Islet of Langerhans (tissue), 1 donor: ENCODE results near the gene PSD.

Experiments
- FAIRE-seq: peaks from one replicate; lab custom pipeline; 2011; peaks lifted over from hg19 to GRCh38; lab: Jason Lieb, UNC

PSD gene

DNA sequence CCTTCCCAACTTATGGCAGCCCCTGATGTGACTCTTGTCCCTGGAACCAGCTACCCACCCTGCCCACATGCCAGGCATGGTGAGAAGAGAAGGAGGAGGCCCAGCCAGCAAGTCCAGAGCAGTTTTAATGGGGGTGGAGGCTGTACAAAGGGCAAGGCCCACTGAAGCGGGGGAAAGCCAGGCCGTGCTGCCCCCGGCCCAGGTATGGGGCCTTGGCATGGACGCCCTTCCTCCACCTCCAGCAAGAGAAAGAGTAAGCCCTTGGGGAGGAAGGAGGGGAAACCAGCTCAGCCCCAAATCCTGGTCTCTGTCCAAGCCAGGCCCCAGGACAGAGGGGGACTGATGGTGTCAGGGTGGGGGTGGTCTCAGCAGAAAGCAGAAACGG, 16.1 kb downstream of the PSD start:
- no peak for FAIRE-seq

DNA sequence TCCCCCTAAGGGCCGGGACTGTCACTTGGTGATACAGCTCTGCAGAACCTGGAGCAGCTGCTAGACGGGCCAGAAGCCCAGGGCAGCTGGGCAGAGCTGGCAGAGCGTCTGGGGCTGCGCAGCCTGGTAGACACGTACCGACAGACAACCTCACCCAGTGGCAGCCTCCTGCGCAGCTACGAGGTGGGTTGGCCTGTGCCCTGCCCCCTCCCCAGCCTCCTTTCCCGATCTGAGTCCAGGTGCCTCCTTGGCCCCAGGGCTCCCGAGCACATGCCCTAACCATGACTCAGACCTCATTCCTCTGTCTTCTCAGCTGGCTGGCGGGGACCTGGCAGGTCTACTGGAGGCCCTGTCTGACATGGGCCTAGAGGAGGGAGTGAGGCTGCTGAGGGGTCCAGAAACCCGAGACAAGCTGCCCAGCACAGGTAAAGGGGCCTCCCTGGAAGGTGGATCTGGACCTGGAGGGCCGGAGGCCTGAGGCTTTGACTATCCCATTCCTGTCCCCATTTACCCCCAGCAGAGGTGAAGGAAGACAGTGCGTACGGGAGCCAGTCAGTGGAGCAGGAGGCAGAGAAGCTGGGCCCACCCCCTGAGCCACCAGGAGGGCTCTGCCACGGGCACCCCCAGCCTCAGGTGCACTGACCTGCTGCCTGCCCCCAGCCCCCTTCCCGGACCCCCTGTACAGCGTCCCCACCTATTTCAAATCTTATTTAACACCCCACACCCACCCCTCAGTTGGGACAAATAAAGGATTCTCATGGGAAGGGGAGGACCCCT, 16.7 kb downstream of the PSD start:
- FAIRE-seq = no peak

DNA sequence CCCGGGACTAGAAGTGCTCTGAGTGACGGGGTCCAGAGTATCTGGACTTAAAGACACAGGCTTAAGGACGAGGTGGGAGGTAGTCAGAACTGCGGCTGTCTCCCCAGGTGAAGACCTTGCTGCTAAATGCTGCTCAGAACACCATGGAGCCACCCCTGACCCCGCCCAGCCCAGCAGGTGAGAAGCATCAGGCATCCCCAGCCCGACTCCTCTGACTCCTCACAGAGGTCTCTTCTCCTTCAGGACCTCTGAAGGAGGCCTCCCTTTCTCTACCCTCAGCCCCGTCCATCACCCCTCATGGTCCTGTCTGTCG, 17.3 kb downstream of the PSD start:
- no peak for FAIRE-seq

DNA sequence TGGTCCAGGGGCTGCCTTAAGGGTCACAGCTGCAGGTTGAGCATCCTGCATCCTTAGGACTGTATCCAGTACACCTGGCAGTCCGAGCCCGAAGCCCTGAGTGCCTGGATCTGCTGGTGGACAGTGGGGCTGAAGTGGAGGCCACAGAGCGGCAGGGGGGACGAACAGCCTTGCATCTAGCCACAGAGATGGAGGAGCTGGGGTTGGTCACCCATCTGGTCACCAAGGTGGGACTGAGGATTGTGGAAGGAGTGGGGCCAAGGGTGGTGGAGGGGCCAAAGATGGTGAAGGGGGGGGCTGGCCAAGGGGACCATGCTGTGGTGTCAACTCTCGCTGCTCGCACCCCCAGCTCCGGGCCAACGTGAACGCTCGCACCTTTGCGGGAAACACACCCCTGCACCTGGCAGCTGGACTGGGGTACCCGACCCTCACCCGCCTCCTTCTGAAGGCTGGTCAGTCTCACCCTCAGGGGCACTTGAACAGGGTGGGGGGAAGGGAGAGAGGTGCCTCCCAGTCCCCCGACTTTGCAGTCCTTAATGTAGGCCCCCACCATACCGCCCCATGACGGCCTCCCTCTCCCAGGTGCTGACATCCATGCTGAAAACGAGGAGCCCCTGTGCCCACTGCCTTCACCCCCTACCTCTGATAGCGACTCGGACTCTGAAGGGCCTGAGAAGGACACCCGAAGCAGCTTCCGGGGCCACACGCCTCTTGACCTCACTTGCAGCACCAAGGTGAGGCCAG, 17.8 kb downstream of the PSD start:
- no peak for FAIRE-seq

DNA sequence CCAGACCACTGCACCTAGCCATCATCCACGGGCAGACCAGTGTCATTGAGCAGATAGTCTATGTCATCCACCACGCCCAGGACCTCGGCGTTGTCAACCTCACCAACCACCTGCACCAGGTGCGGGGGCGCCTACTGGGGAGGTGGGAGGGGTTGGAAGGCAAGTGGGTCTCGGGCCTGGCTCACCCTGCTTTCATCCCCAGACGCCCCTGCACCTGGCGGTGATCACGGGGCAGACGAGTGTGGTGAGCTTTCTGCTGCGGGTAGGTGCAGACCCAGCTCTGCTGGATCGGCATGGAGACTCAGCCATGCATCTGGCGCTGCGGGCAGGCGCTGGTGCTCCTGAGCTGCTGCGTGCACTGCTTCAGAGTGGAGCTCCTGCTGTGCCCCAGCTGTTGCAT, 18.5 kb downstream of the PSD start:
- FAIRE-seq = no peak

DNA sequence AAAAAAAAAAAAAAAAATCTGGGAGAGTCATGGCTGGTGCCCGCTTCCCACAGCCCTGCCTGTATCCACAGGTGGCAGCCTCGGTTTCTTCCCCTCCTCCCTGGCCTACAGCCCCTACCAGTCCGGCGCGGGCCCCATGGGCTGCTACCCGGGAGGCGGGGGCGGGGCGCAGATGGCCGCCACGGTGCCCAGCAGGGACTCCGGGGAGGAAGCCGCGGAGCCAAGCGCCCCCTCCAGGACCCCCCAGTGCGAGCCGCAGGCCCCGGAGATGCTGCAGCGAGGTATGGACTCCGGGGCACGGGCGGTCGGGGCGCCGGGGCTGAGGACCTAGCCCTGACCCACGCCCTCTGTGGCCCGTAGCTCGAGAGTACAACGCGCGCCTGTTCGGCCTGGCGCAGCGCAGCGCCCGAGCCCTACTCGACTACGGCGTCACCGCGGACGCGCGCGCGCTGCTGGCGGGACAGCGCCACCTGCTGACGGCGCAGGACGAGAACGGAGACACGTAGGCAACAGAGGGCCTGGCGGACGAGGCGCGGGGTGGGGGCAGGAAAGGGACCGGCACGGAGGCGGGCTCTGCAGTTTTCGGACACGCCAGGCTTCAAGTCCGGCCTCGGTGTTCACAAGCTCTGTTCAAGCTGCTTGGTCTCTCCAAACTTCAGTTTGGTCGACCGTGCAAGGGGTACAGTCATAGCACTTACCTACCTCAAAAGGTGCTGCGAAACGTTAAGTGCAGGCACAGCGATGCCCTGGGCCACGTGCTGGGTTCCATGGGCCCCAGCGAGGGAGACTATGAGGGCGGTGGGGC, 19.2 kb downstream of the PSD start:
- no peak for FAIRE-seq

DNA sequence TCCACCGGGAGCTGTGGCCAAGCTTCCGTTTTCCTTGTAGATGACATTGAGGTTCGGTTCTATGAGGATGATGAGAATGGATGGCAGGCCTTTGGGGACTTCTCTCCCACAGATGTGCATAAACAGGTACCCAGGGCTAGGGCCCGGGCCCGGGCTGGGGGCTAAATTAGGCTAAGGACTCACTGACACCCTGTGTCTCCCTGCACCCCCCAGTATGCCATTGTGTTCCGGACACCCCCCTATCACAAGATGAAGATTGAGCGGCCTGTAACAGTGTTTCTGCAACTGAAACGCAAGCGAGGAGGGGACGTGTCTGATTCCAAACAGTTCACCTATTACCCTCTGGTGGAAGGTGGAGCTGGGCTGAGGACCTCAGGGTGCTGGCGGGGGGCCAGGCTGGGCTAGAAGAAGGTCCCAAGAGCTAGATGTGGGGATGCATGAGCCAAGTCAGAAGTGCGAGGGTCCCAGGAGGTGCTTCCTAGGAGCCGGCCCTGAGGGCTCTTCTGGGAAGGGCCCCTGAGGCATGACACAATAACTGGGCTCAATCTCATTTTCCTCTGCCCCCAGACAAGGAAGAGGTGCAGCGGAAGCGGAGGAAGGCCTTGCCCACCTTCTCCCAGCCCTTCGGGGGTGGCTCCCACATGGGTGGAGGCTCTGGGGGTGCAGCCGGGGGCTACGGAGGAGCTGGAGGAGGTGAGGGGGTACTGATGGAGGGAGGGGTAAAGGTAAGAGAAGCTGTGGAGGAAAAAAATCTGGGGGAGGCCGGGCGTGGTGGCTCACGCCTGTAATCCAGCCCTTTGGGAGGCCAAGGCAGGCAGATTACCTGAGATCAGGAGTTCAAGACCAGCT, 20.2 kb downstream of the PSD start:
- no peak for FAIRE-seq

DNA sequence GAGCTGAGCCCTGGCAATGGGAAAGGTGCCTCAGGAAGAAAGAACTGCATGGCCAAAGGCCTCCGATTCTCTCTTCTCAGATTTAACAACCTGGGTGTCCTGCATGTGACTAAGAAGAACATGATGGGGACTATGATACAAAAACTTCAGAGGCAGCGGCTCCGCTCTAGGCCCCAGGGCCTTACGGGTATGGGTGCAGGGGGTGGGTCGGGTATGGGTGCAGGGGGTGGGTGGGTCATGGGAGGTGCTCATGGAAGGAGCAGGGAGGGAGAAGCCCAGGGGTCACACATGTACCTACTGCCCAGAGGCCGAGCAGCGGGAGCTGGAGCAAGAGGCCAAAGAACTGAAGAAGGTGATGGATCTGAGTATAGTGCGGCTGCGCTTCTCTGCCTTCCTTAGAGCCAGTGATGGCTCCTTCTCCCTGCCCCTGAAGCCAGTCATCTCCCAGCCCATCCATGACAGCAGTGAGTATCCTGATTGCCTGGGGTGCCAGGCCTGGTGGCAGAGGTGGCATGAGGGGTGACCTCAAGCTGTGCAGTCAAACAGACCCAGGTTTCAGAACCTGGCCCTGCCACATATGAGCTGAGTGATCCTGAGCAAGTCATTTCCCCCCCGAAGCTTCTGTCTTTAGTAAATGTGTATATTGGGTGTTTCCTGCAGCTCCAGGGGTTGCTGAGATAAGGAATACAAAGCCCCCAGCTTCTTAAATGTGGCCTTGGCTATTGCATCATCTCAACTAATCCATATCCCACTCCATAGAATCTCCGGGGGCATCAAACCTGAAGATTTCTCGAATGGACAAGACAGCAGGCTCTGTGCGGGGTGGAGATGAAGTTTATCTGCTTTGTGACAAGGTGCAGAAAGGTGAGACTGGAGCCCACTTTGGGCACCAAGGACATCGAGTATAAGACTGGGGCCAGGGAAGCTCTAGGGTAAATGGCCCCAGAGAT, 21.1 kb downstream of the PSD start:
- FAIRE-seq = no peak

DNA sequence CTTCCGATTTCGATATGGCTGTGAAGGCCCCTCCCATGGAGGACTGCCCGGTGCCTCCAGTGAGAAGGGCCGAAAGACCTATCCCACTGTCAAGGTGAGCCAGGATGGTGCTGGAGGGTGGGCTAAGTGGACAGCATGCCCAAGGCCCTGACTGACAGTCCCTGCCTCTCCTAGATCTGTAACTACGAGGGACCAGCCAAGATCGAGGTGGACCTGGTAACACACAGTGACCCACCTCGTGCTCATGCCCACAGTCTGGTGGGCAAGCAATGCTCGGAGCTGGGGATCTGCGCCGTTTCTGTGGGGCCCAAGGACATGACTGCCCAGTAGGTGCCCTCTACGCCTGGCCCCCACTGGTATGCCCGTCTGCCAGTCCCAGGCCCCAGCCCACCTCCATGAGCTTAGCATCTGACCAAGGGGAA, 21.8 kb downstream of the PSD start:
- FAIRE-seq = no peak

DNA sequence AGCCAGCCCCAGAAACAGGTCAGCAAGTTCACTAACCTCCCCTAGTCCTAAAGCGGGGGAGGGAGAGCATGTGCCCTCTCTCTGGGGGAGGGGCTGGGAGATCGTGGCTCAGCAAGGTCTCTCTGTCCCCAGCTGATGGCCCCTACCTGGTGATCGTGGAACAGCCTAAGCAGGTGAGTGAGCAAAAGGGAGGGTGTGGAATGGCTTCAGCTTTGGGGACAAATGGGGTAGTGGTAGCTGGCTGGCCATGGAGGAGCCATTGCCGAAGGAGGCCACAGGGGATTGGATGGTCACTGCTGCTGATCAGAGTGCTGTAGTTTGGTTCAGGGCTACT, 22.3 kb downstream of the PSD start:
- no peak for FAIRE-seq

DNA sequence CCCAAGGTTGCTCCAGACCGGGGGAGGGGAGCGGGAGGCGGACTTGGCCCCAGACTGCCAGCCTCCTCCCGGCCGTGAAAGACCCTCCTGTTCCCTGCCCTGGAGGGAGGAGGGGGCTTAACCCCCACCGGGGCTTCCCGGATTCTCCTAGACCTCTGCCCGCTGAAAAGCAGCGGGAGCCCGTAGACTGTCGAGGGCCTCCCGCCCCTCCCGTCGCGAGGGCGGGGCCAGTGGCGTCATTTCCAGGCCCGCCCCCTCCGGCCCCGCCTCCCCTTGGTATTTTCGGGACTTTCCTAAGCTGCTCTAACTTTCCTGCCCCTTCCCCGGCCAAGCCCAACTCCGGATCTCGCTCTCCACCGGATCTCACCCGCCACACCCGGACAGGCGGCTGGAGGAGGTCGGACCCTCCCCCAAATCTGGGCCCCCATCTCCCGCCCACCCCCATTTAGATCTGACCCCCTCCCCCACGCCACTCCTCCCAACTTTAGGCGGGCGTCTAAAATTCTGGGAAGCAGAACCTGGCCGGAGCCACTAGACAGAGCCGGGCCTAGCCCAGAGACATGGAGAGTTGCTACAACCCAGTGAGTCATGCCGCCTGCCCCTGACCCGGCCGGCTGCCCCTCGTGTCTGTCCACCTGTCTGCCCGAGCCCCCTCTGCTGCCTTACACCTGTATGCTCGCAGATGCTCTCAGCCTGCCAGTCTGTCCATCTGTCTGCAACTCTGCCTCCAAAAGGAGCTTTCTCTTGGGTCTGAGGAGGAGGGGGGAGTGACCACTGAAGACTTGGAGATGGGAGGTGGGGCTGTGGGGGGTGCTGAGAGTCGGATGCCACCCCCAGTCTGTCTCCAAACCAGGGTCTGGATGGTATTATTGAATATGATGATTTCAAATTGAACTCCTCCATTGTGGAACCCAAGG, 22.9 kb downstream of the PSD start, which contains the start of gene NFKB2:
Gene NFKB2 (plus strand): TSS at position 306 of the 917 bp plus-strand sequence. CDS start 255 bp downstream, at position 561.
- no peak for FAIRE-seq

DNA sequence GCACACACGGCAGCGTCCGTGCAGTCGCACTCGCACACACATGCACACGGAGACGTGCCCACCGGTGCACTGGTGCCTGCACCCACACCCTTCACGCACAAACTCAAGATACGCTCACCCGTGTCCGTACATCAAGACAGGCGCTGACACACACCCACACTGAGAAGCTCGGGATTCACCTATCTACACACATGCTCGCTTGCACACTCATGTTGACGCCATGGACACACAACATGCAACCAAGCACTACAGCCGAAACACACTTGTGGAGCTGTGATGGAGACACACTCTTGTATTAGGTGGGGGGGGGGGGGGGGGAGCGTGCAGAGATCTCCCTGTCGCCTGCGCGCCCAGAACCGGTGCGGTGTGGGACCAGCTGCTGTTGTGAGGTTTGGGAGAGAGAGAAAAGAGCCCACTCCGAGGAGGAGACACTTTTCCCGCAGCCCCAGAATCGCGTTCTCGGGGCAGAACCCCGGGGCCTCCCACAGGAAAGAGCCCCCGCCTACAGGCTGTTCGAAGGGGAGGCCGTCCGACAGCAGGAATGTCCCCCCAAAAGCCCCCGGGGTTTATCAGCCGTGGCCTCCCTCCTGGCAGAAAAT, 23.7 kb downstream of the PSD start:
- FAIRE-seq = no peak

DNA sequence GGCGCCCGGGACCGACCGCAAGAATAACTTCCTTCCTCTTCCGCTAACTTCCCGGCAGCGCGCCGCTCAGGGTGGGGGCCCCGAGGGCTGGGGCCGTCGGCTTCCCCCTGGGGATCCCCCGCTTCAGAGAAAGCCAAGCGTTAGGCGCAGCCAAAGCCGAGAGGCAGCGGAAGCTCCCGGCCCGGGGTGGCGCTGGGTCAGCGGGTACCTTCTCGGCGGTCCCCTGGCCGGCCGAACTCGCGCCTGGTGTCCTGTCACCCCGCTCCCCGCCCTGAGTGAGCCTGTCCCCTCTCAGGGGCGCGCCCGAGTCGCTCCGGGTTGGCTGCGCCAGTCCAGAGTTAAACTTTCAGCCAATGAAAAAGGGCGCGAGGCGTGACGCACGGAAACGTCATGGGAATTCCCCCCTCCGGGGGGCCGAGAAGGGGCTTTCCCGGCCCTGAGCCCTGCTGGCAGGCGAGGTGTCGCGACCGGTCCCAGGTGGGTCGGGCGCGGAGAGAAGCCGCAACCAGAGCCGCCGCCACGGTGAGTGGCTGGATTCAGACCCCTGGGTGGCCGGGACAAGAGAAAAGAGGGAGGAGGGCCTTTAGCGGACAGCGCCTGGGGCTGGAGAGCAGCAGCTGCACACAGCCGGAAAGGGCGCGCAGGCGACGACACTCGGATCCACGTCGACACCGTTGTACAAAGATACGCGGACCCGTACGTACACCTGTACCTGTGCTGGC, 24.3 kb downstream of the PSD start:
- FAIRE-seq = no peak

DNA sequence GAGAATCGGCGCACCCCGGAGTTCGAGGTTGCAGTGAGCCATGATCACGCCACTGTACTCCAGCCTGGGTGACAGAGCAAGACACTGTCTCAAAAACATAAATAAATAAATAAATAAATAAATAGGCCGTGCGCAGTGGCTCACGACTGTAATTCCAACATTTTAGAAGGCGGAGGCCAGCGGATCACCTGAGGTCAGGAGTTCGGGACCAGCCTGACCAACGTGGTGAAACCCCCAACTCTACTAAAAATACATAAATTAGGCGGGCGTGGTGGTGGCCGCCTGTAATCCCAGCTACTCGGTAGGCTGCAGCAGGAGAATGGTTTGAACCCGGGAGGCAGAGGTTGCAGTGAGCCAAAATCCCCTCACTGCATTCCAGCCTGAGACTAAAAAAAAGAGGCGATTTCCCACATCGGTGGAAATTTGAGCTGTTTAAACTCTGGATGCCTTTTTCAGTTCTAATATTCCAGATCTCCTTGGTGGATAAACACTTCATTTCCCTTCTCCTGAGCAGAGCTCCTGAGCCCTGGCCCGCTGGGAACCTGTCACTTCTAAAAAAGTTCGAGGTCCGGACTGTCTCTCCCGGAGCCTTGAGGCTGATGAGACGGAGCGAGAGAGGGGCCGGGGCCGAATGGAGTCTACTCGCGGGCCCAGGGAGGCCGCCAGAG, 25.0 kb downstream of the PSD start:
- FAIRE-seq = no peak

DNA sequence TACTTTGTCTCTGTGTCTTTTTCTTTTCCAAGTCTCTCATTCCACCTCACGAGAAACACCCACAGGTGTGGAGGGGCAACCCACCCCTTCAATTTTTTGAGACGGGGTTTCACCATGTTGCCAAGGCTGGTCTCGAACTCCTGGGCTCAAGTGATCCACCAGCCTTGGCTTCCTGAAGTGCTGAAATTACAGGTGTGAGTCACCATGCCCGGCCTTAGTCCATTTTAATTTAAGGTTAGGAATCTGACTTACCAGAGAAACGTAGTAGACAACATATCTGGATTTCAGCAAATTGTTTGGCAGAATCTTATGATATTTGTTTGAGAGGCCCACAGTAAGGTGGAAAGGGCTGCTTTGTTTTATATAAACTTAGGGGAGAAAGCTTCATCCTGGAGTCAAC, 26.3 kb downstream of the PSD start:
- FAIRE-seq = no peak

DNA sequence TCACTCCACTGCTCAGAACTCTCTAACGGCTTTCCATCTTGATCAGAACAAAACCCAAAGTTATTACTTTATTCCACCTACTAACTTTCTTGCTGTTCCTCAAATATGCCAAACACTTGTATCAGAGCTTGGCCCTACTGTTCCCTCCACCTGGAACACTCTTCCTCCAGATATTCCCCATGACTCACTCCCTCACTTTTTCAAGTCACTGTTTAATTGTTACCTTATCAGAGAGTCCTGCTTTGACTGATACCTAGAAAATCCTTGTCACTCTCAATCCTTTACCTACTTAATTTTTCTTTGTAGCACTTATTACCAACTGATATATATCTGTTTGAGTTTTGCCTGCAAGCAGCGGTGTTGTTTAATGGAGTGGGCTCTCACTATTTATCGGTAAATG, 28.7 kb downstream of the PSD start:
- FAIRE-seq = no peak

DNA sequence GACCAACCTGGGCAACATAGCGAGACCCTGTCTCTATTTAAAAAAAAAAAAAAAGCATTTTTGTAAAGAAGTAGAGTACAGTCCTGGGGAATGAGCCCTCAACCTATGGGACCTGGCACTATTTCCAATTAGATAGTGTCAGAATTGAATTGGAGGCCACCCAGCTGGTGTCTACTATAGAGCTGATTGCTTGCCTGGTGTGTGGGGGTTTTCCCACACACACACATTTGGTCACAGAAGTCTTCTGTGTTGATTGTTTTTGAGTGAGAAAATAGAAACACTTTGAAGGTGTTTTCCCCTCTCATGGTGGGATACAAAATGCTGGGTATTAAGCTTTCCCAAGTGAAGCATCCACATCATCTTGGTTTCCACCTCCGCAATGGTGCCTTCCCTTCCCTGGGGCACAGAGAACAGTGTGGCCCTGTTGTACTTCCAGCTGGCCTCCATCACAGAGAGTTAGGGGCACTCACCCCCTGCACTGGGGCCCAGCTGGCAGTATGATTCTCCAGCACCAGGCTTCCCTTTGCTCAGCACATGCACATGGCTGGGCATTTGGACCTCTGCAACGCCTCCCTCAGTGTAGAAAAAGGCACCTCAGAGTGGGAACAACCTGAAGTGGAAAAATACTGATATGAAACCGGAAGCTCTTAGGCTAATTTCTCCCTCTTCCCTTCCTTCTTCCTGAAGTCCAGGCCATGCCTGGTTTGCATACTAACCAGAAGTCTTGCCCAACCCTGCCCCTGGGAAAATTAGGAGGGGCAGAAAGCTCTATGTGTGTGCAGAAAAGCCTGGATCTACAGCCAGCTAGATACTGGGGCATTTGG, 33.8 kb downstream of the PSD start:
- FAIRE-seq = no peak

DNA sequence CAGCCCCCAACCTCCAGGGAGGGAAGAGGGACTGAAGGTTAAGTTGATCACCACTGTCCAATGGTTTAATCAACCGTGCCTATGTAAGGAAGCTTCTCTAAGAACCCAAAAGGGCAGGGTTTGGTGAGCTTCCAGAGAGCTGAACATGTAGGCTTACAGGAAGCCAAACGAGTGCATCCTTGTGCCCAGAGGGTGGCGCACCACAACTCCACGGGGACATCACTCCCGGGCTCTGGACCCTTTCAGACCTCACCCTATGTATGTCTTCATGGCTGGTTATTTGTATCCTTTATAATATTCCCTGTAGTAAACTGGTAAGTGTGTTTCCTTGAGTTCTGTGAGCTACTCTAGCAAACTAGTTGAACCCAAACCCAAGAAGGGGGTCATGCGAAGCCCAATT, 34.5 kb downstream of the PSD start:
- FAIRE-seq = no peak
